Activated CD4-positive, CD25-positive, alpha-beta regulatory T cell treated with anti-CD3 and anti-CD28 coated beads, Interleukin-2, amount 50 U/mL, for 24 hours (primary cell): ENCODE data around the gene FHIT.
A peak's percentile ranks its signal among the peaks of the same experiment; 100 is the strongest.

Source experiments
- ATAC-seq, 2 donors: fragments of 150-1000 bp; cut with Tn5 transposase; one replicate each; pipeline ENCODE4 v1.10.0; 2021; ENCODE audit warnings: mild to moderate bottlenecking in 1 of 2, moderate library complexity in 1 of 2

Gene FHIT

GRCh38 chr3:60013241-60013640 lies 1238.0 kb downstream of the FHIT start:
- ATAC-seq: no peak

- no peak for ATAC-seq
Measured at GRCh38 chr3:60011218-60011617, 1240.0 kb downstream of the FHIT start.

- peak; percentile 97 to 98 for ATAC-seq
Measured at GRCh38 chr3:60010781-60011180, 1240.5 kb downstream of the FHIT start.

- no peak for ATAC-seq
Measured at GRCh38 chr3:60009931-60010478, 1241.2 kb downstream of the FHIT start.

- ATAC-seq: peak; percentile 68 to 82
Measured at GRCh38 chr3:60001369-60001768, 1249.9 kb downstream of the FHIT start.

GRCh38 chr3:60000311-60001105 lies 1250.7 kb downstream of the FHIT start:
- no peak for ATAC-seq

- ATAC-seq: no peak
Measured at GRCh38 chr3:59998058-59998457, 1253.2 kb downstream of the FHIT start.

- ATAC-seq: no peak
Measured at GRCh38 chr3:59997583-59997982, 1253.7 kb downstream of the FHIT start.

- ATAC-seq: no peak
Measured at GRCh38 chr3:59996056-59996455, 1255.2 kb downstream of the FHIT start.

GRCh38 chr3:59995563-59995962 lies 1255.7 kb downstream of the FHIT start:
- peak in 1 of 2 donors; percentile 42 for ATAC-seq

GRCh38 chr3:59994732-59995304 lies 1256.4 kb downstream of the FHIT start:
- no peak for ATAC-seq

- ATAC-seq: peak; percentile 82 to 89
Measured at GRCh38 chr3:59992578-59992977, 1258.7 kb downstream of the FHIT start.

GRCh38 chr3:59990915-59991314 lies 1260.3 kb downstream of the FHIT start:
- ATAC-seq: no peak

GRCh38 chr3:59982510-59982909 lies 1268.7 kb downstream of the FHIT start:
- no peak for ATAC-seq

GRCh38 chr3:59981377-59981776 lies 1269.9 kb downstream of the FHIT start:
- no peak for ATAC-seq

GRCh38 chr3:59980576-59980975 lies 1270.7 kb downstream of the FHIT start:
- ATAC-seq: no peak

GRCh38 chr3:59979542-59979941 lies 1271.7 kb downstream of the FHIT start:
- peak; percentile 66 to 77 for ATAC-seq

- peak; percentile 79 to 84 for ATAC-seq
Measured at GRCh38 chr3:59978979-59979378, 1272.3 kb downstream of the FHIT start.

- ATAC-seq: no peak
Measured at GRCh38 chr3:59970796-59971195, 1280.5 kb downstream of the FHIT start.

- ATAC-seq: no peak
Measured at GRCh38 chr3:59970376-59970775, 1280.9 kb downstream of the FHIT start.

- ATAC-seq: no peak
Measured at GRCh38 chr3:59968513-59969045, 1282.7 kb downstream of the FHIT start.

GRCh38 chr3:59963676-59964075 lies 1287.6 kb downstream of the FHIT start:
- no peak for ATAC-seq

GRCh38 chr3:59957150-59957549 lies 1294.1 kb downstream of the FHIT start:
- no peak for ATAC-seq

- ATAC-seq: no peak
Measured at GRCh38 chr3:59953104-59953503, 1298.1 kb downstream of the FHIT start.
